ENCODE data around the gene GRIK3. TPM values are rescaled to one million over a fixed set of nuclear protein-coding genes. Genes with fewer than 3 reads are reported as not detected.
"Not testable (repeated sequence)": the region's sequence is repeated elsewhere in the genome, so short reads cannot be mapped to it uniquely, and the experiment has no call there.

Gene GRIK3
- total and polyA plus RNA-seq, 3 donors from 2014 or later: 0.99 to 6.3 (median 3.1) TPM

GRCh38 chr1:36912365-36912865 lies 121.9 kb downstream of the GRIK3 start:
- WGBS, 2 donors: 63 to 71% methylated on average over 7 of the region's 7 CpGs
- Histone ChIP-seq H3K9me3 (no peaks in the 10 kb centered on the region), H3K36me3 (ENCODE audit: low read depth, missing control alignments) (no peaks in the 10 kb centered on the region), H3K27me3 (no peaks in the 10 kb centered on the region), H3K4me3 (no peak overlapping the region), H3K4me1 (peaks cover 3% of the 10 kb centered on the region), H3K27ac (no peak overlapping the region)
- DNase-seq: no peak
- no peak for TF ChIP-seq POLR2A (IDR thresholded peaks at IDR 0.05)
- TF ChIP-seq CTCF (IDR thresholded peaks at IDR 0.05): no peak
- intact Hi-C loops (cut with DNase I; ENCODE audit: low total_unique reads): no loop called here

DNA sequence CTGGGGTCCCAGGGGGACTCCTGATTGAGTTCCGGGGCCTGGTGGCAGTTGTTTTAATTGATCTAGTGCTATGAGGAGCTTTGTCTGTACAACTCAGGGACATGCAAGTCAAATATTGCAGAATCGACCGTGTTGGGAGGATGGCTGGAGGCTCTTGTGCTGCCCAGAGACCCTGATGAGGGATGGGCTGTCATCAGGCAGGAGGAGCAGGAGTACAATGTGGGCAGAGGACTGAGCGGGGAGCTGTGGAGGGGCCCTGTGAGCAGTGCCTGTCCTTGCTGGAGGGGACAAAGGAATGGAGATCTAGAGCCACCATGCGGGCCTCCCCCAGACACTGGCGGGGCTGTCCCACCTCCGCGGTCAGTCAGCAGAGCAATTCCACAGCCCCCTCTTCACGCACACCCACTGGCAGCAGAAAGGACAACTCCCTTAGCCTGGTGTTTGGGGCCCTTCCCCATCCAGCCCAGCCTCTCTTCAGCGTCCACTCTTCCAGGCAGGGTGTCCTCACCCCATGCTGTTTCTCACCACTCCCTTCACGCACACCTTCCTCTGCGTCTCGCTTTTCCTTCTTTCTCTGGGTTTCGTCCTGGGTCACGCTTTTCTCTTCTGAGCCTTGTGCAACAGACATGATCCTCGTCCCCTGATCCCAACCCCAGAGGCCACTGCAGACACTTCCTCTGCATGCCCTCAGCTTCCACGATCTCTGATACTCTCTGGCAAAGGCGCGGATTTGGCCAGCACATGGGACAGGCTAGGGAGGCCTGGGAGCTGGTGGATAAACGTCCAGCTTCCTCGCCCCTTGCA lies 122.6 kb downstream of the GRIK3 start:
- no peaks in the 10 kb centered on the region for H3K9me3 ChIP-seq
- no peak overlapping the region for H3K4me3 ChIP-seq
- TF ChIP-seq CTCF (IDR thresholded peaks at IDR 0.05) (no peak), POLR2A (IDR thresholded peaks at IDR 0.05) (no peak)
- no peaks in the 10 kb centered on the region for H3K36me3 ChIP-seq (ENCODE audit: low read depth, missing control alignments)
- peaks cover 3% of the 10 kb centered on the region for H3K4me1 ChIP-seq
- no peak overlapping the region for H3K27ac ChIP-seq
- H3K27me3 ChIP-seq: no peaks in the 10 kb centered on the region
- intact Hi-C loops (cut with DNase I; ENCODE audit: low total_unique reads): no loop called here
- DNase-seq: no peak
- WGBS, 2 donors: 82 to 89% methylated on average over 21 of the region's 21 CpGs

GRCh38 chr1:36910886-36911540 lies 123.3 kb downstream of the GRIK3 start:
- Histone ChIP-seq H3K9me3 (no peaks in the 10 kb centered on the region), H3K4me3 (no peak overlapping the region), H3K36me3 (ENCODE audit: low read depth, missing control alignments) (no peaks in the 10 kb centered on the region), H3K27ac (no peak overlapping the region), H3K27me3 (no peaks in the 10 kb centered on the region), H3K4me1 (peaks cover 3% of the 10 kb centered on the region)
- no peak for TF ChIP-seq CTCF (IDR thresholded peaks at IDR 0.05)
- TF ChIP-seq POLR2A (IDR thresholded peaks at IDR 0.05): no peak
- 51% methylated on average over 9 of the region's 9 CpGs for WGBS, 2 donors
- intact Hi-C loops (cut with DNase I; ENCODE audit: low total_unique reads): no loop called here
- DNase-seq: no peak

DNA sequence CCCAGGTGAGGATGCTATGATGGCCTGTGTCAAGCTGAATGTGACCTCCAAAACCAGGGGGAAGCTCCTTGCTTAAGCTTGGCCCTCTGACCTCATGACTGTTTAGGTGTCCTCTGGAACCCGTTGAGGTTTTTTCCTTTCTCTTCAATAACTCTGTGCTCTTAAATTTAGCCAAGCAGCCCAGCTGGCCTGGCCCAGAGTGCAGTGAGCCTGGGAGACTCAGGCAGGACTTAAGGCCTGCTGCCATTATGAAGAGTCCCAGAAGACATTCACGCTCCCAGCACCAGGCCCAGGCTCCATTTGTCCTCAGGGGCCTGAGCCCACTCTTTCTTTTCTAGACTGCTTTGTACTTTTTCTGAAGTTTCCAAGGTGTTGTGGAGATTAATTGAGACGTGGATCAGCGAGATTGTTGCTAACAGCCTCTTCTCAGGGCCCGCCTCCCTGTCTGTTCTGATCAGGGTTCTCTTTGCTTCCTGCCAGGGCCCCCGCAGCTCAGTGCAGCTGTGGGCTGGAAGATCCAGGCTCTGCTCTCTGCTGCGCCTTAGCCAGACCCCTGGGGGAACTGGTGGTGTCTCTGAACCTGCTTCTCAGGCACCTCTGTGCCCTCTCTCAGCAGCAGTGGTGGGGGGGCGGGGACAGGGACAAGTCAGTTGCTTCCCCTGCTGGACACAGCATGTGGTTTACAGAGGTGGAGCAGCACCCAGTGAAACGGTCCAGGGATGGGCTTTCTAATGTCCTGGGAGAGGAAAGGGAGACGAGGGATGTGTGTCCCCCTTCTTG lies 124.2 kb downstream of the GRIK3 start:
- Histone ChIP-seq H3K9me3 (no peaks in the 10 kb centered on the region), H3K36me3 (ENCODE audit: low read depth, missing control alignments) (no peaks in the 10 kb centered on the region), H3K27ac (no peak overlapping the region), H3K27me3 (no peaks in the 10 kb centered on the region), H3K4me1 (peaks cover 3% of the 10 kb centered on the region), H3K4me3 (no peak overlapping the region)
- no peak for DNase-seq
- WGBS, 2 donors: 55 to 59% methylated on average over 8 to 10 of the region's 10 CpGs
- intact Hi-C loops (cut with DNase I; ENCODE audit: low total_unique reads): no loop called here
- TF ChIP-seq POLR2A (IDR thresholded peaks at IDR 0.05) (no peak), CTCF (IDR thresholded peaks at IDR 0.05) (no peak)

DNA sequence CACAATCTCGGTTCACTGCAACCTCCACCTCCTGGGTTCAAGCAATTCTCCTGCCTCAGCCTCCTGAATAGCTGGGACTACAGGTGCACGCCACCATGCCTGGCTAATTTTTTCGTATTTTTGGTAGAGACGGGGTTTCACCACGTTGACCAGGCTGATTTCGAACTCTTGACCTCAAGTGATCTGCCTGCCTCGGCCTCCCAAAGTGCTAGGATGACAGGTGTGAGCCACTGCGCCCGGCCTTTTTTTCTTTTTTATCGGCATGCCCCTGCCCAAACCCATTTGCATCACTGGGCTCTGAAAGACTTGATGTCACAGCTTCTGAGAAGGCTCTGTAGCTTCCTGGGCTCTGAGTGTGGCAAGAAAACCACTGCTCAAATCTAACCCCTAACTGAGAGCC lies 125.0 kb downstream of the GRIK3 start:
- DNase-seq; H3K9me3 ChIP-seq; H3K36me3 ChIP-seq (ENCODE audit: low read depth, missing control alignments); H3K4me3 ChIP-seq; H3K4me1 ChIP-seq; H3K27ac ChIP-seq; intact Hi-C loops (cut with DNase I; ENCODE audit: low total_unique reads); H3K27me3 ChIP-seq: not testable (repeated sequence)
- WGBS, 2 donors: 92 to 95% methylated on average over 10 of the region's 10 CpGs
